LNCAP (cell line): ENCODE data around the gene NUBP1.

Experiments
- TF ChIP-seq, protein P1 (sequence below): fragments of 450-650 bp; IDR thresholded peaks from 2 replicates; pipeline ENCODE4 v1.5.1; 2017; ENCODE audit warnings: mild to moderate bottlenecking

NUBP1 gene

GRCh38 chr16:10817963-10818941 is 74.6 kb downstream of the NUBP1 start, which contains the start of gene TVP23A:
TSS of gene TVP23A (minus strand) at chr16:10818794. CDS start at chr16:10818493, 301 bp downstream.
- TF ChIP-seq, protein P1, sequence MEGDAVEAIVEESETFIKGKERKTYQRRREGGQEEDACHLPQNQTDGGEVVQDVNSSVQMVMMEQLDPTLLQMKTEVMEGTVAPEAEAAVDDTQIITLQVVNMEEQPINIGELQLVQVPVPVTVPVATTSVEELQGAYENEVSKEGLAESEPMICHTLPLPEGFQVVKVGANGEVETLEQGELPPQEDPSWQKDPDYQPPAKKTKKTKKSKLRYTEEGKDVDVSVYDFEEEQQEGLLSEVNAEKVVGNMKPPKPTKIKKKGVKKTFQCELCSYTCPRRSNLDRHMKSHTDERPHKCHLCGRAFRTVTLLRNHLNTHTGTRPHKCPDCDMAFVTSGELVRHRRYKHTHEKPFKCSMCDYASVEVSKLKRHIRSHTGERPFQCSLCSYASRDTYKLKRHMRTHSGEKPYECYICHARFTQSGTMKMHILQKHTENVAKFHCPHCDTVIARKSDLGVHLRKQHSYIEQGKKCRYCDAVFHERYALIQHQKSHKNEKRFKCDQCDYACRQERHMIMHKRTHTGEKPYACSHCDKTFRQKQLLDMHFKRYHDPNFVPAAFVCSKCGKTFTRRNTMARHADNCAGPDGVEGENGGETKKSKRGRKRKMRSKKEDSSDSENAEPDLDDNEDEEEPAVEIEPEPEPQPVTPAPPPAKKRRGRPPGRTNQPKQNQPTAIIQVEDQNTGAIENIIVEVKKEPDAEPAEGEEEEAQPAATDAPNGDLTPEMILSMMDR, result no peak
